GM12873 (cell line): ENCODE data around the gene LYPLA2.
A peak's percentile ranks its signal among the peaks of the same experiment; 100 is the strongest.

Experiments
- TF ChIP-seq, protein P1 (sequence below): IDR thresholded peaks from 2 replicates; pipeline ENCODE4 v1.5.1; 2012; ENCODE audit warnings: low read depth, mild to moderate bottlenecking, moderate library complexity, low read length, control low read depth; ENCODE audit not compliant: insufficient read depth; ENCODE audit errors: missing control alignments

LYPLA2 gene

GRCh38 chr1:23836037-23836436 is 45.1 kb downstream of the LYPLA2 start:
- TF ChIP-seq, protein P1, sequence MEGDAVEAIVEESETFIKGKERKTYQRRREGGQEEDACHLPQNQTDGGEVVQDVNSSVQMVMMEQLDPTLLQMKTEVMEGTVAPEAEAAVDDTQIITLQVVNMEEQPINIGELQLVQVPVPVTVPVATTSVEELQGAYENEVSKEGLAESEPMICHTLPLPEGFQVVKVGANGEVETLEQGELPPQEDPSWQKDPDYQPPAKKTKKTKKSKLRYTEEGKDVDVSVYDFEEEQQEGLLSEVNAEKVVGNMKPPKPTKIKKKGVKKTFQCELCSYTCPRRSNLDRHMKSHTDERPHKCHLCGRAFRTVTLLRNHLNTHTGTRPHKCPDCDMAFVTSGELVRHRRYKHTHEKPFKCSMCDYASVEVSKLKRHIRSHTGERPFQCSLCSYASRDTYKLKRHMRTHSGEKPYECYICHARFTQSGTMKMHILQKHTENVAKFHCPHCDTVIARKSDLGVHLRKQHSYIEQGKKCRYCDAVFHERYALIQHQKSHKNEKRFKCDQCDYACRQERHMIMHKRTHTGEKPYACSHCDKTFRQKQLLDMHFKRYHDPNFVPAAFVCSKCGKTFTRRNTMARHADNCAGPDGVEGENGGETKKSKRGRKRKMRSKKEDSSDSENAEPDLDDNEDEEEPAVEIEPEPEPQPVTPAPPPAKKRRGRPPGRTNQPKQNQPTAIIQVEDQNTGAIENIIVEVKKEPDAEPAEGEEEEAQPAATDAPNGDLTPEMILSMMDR = no peak

- TF ChIP-seq, protein P1 = no peak
Observed at GRCh38 chr1:23837908-23838307, 47.0 kb downstream of the LYPLA2 start.

DNA sequence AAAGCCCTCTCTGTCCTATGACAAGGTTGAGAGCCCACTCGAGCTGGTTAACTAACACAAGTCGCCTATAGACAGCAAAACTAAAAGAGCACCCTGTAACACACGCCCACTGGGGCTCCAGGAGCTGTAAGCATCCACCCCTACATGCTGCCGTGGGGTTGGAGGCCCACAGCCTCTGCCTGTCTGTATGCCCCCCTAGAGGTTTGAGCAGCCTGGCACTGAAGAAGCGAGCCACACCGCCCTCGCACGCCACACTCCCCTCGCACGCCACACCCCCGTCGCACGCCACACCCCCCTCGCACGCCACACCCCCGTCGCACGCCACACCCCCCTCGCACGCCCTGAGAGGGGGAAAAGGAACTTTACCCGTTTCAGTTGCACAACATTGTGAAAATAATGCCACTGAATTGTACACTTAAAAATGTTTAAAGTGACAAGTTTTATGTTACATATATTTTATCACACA is 47.5 kb downstream of the LYPLA2 start:
- TF ChIP-seq, protein P1 = peak; percentile 9

- TF ChIP-seq, protein P1 = no peak
Observed at GRCh38 chr1:23843644-23844043, 52.7 kb downstream of the LYPLA2 start.
